Aorta (tissue), 5 donors: ENCODE measurements around the gene NPAS3. TPM values are rescaled to one million over a fixed set of nuclear protein-coding genes. Genes with fewer than 3 reads are reported as not detected.

Source experiments
- ATAC-seq: fragments of 200-7000 bp; cut with Tn5 transposase; one replicate; pipeline ENCODE4 v1.9.1; 2022; ENCODE audit warnings: moderate library complexity; ENCODE audit not compliant: low FRiP score
- DNase-seq, 2 donors: peaks; one replicate each; pipeline ENCODE4 v3.0.0-alpha.2; 2020
- H3K27ac ChIP-seq, 2 donors: one replicate each; pipeline ENCODE4 v1.5.1; 2013; ENCODE audit warnings: low read length in 2 of 2, mild to moderate bottlenecking in 2 of 2, moderate library complexity in 2 of 2, control low read depth in 1 of 2, inconsistent platforms in 1 of 2, low read depth in 1 of 2
- H3K27me3 ChIP-seq, 2 donors: one replicate each; pipeline ENCODE4 v1.6.1; 2013; ENCODE audit warnings: control low read depth in 1 of 2, low read length in 1 of 2, mild to moderate bottlenecking in 1 of 2, moderate library complexity in 1 of 2; ENCODE audit not compliant: insufficient read depth in 2 of 2, control insufficient read depth in 1 of 2
- H3K36me3 ChIP-seq, 2 donors: one replicate each; pipeline ENCODE4 v1.6.1; 2013; ENCODE audit warnings: control low read depth in 1 of 2, low read length in 1 of 2, mild to moderate bottlenecking in 1 of 2; ENCODE audit not compliant: insufficient read depth in 2 of 2, control insufficient read depth in 1 of 2
- H3K4me1 ChIP-seq, 2 donors: one replicate each; pipeline ENCODE4 v1.6.1; 2013; ENCODE audit warnings: low read length in 2 of 2, control low read depth in 1 of 2, mild to moderate bottlenecking in 1 of 2, moderate library complexity in 1 of 2; ENCODE audit not compliant: insufficient read depth in 2 of 2, control insufficient read depth in 1 of 2
- H3K4me3 ChIP-seq, 2 donors: one replicate each; pipeline ENCODE4 v1.5.1; 2013; ENCODE audit warnings: low read length in 2 of 2, control low read depth in 1 of 2, mild to moderate bottlenecking in 1 of 2
- H3K9me3 ChIP-seq: one replicate; pipeline ENCODE4 v1.6.1; 2013; ENCODE audit warnings: mild to moderate bottlenecking, low read length; ENCODE audit not compliant: control insufficient read depth
- WGBS, 2 donors: extraction: QIAGEN DNeasy Blood & Tissue Kit; methylation state at CpG; one replicate each; pipeline ENCODE4 v1.1.7; 2013; 5-methylcytosine and 5-hydroxymethylcytosine counted together
- intact Hi-C, 2 donors: fragments of 100-400 bp; cut with DNase I; formaldehyde crosslinking; loops; one replicate each; pipeline versions ENCODE4 v1.14.2 to v1.15.0; 2022
- polyA plus RNA-seq, 2 donors: library from polyadenylated mRNA; stranded (reverse); fragments of 200-250 nt; gene quantifications; one replicate each; pipeline ENCODE4 v1.2.3, GENCODE V29; 2013
- total RNA-seq, 2 donors: library from RNA; stranded (reverse); fragmentation: NEBNext Ultra II Directional; extraction: Animal tissue kit (Norgen Biotek cat#: 25700); gene quantifications; one replicate each; pipeline ENCODE4 v1.2.1, GENCODE V29; 2021
- donor health status: healthy with polysubstance abuse.
- donor health status: Bipolar disorder and iron deficiency.
- donor health status: DM: no; HTN: no; CAD: no.
- donor health status: DM: no; HTN: no; CAD: no.
- donor health status: DM: yes; HTN: yes; CAD: no.

Gene NPAS3
- total and polyA plus RNA-seq, 4 donors, result 0.13 to 4.3 (median 0.50) TPM

GRCh38 chr14:33702293-33702692, 763.6 kb downstream of the NPAS3 start:
- no peaks in the 10 kb centered on the region for H3K9me3 ChIP-seq
- H3K4me1 ChIP-seq, result no peaks in the 10 kb centered on the region
- no peak overlapping the region for H3K27ac ChIP-seq
- no peak for DNase-seq
- intact Hi-C loops, result no loop called here
- WGBS, 2 donors, result 71 to 85% methylated on average over 1 of the region's 1 CpG
- H3K36me3 ChIP-seq, result no peaks in the 10 kb centered on the region
- H3K27me3 ChIP-seq, result no peaks in the 10 kb centered on the region
- no peak for ATAC-seq
- H3K4me3 ChIP-seq, result no peak overlapping the region

DNA sequence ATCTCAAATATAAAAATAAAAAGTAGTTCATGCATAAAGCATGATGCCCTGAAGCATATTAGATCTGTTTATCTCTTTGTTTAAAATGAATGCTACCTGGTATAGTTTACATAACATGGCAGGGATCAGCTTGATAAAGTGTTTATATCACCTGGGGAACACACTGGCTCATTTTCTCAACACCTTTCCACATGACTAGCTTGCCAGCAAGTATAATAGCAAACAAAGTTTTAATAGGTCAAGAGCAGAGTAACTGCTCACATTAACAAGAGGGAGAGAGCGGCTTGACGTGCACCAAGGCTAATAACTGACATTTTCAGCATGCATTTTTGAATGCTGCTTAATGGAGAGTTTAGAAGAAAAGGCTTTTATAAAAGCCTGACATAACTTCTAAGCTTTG, 765.8 kb downstream of the NPAS3 start:
- 89 to 90% methylated on average over 2 of the region's 2 CpGs for WGBS, 2 donors

GRCh38 chr14:33705490-33705889, 766.8 kb downstream of the NPAS3 start:
- intact Hi-C loops, result no loop called here
- WGBS, 2 donors, result 74 to 79% methylated on average over 7 of the region's 7 CpGs

More for the DNA sequence above, 765.8 kb downstream of the NPAS3 start:
- Histone ChIP-seq H3K4me1 (no peaks in the 10 kb centered on the region), H3K36me3 (no peaks in the 10 kb centered on the region), H3K9me3 (no peaks in the 10 kb centered on the region), H3K27me3 (no peaks in the 10 kb centered on the region), H3K4me3 (no peak overlapping the region), H3K27ac (no peak overlapping the region)
- intact Hi-C loops, result no loop called here
- ATAC-seq (no peak), DNase-seq (no peak)

GRCh38 chr14:33707716-33708115, 769.0 kb downstream of the NPAS3 start:
- H3K4me3 ChIP-seq, result no peak overlapping the region
- no peak overlapping the region for H3K27ac ChIP-seq
- H3K4me1 ChIP-seq, result no peaks in the 10 kb centered on the region
- DNase-seq, result no peak
- H3K27me3 ChIP-seq, result no peaks in the 10 kb centered on the region
- no peaks in the 10 kb centered on the region for H3K36me3 ChIP-seq
- intact Hi-C loops, result no loop called here
- peaks cover 2% of the 10 kb centered on the region for H3K9me3 ChIP-seq
- ATAC-seq, result no peak
- whole genome bisulfite sequencing, 2 donors, result 63% methylated on average over 6 of the region's 6 CpGs

More at GRCh38 chr14:33705490-33705889, 766.8 kb downstream of the NPAS3 start:
- Histone ChIP-seq H3K27me3 (no peaks in the 10 kb centered on the region), H3K4me1 (no peaks in the 10 kb centered on the region), H3K4me3 (no peak overlapping the region), H3K36me3 (no peaks in the 10 kb centered on the region), H3K9me3 (peaks cover 2% of the 10 kb centered on the region), H3K27ac (no peak overlapping the region)
- ATAC-seq (no peak), DNase-seq (no peak)

- 76% methylated on average over 4 of the region's 4 CpGs for WGBS, 2 donors
- no peak overlapping the region for H3K4me3 ChIP-seq
- no peak for ATAC-seq
- no peaks in the 10 kb centered on the region for H3K36me3 ChIP-seq
- peaks cover 0 to under 1% of the 10 kb centered on the region in 2 donors for H3K4me1 ChIP-seq
- intact Hi-C loops, result no loop called here
- DNase-seq, result no peak
- H3K27ac ChIP-seq, result no peak overlapping the region
- H3K9me3 ChIP-seq, result peaks cover 2% of the 10 kb centered on the region
- H3K27me3 ChIP-seq, result no peaks in the 10 kb centered on the region
These were observed 770.6 kb downstream of the NPAS3 start for GRCh38 chr14:33709283-33709682.

DNA sequence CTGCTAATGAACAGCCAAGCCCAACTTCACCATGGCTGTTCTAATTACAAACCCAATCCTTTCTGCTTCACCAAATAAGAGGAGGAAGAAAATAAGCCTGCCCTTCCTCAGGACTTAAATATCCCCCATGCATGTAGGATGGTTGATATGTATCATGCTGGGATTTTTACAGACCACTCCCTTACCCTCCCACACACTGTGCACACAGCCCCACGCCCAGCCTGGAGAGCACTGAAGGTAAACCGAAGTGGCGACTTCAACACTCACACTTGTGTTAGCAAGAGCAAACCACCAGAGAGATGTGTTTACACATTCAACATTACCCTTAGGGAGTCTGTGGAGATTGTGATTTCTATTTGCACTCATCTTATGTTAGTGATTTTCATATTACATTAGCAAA, 771.0 kb downstream of the NPAS3 start:
- H3K27ac ChIP-seq, result no peak overlapping the region
- no peak for DNase-seq
- H3K9me3 ChIP-seq, result peaks cover 2% of the 10 kb centered on the region
- no peaks in the 10 kb centered on the region for H3K36me3 ChIP-seq
- H3K4me3 ChIP-seq, result no peak overlapping the region
- H3K27me3 ChIP-seq, result no peaks in the 10 kb centered on the region
- peaks cover 0 to 1% of the 10 kb centered on the region in 2 donors for H3K4me1 ChIP-seq
- 87 to 95% methylated on average over 3 of the region's 3 CpGs for WGBS, 2 donors
- intact Hi-C loops, result no loop called here
- ATAC-seq, result no peak

DNA sequence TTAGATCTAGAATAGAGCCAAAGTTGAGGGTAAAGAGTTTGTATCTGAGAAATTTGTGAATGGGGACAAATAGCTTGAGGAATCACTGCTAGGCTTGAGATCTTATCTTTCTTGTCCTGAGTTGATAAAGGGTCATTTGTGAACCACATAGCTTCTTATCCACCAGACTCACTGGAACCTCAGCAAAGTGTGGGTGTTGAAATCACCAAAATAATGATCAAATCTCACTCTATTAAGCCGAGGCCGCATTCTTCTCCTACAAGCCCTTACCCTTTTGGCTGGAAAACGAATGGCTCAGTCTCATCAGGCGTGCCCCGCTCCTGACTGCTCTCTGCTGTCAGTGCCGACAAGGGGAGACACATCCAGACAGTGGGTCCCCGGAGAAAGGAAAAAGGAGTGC, 771.6 kb downstream of the NPAS3 start:
- intact Hi-C loops, result no loop called here
- Histone ChIP-seq H3K36me3 (no peaks in the 10 kb centered on the region), H3K4me3 (no peak overlapping the region), H3K27ac (no peak overlapping the region), H3K9me3 (peaks cover 2% of the 10 kb centered on the region), H3K4me1 (peaks cover 0 to 1% of the 10 kb centered on the region in 2 donors), H3K27me3 (no peaks in the 10 kb centered on the region)
- no peak for ATAC-seq
- DNase-seq, result no peak
- WGBS, 2 donors, result 51 to 71% methylated on average over 7 of the region's 7 CpGs

- WGBS, 2 donors, result 74 to 80% methylated on average over 11 of the region's 11 CpGs
- Histone ChIP-seq H3K4me3 (no peak overlapping the region), H3K9me3 (peaks cover 2% of the 10 kb centered on the region), H3K27me3 (no peaks in the 10 kb centered on the region), H3K36me3 (no peaks in the 10 kb centered on the region), H3K4me1 (peaks cover 0 to 1% of the 10 kb centered on the region in 2 donors), H3K27ac (no peak overlapping the region)
- ATAC-seq (no peak), DNase-seq (no peak)
- intact Hi-C loops, result no loop called here
These were observed 772.5 kb downstream of the NPAS3 start for GRCh38 chr14:33711194-33711593.

DNA sequence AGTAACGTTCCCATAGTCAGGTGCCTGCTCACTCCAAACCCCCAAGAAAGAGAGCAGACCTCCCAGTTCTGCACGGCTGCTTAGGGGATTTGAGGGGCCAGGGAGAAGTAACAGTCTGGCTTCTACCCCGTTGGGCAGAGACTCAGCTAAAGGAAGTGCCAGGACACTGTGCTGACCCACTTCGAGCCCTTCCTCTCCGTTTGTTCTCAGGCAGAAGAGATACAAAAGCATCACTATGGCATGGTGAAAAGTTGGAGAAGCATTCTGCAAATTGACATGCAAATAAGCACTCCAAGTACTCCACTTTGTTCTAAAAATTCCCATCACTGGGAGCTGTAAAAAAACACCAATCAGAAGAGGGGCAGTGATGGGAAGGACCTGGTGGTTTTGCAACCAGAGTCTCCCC, 773.1 kb downstream of the NPAS3 start:
- H3K4me1 ChIP-seq, result peaks cover 0 to 1% of the 10 kb centered on the region in 2 donors
- intact Hi-C loops, result no loop called here
- peaks cover 2% of the 10 kb centered on the region for H3K9me3 ChIP-seq
- ATAC-seq (peak; percentile 41), DNase-seq (no peak)
- H3K36me3 ChIP-seq, result no peaks in the 10 kb centered on the region
- no peak overlapping the region for H3K4me3 ChIP-seq
- no peaks in the 10 kb centered on the region for H3K27me3 ChIP-seq
- 71 to 75% methylated on average over 5 of the region's 5 CpGs for WGBS, 2 donors
- H3K27ac ChIP-seq, result no peak overlapping the region
